SK-N-SH treated with all-trans-retinoic acid at 6 μM for 48 hours (cell line): ENCODE data around the gene MLLT1.

Experiments used
- ATAC-seq: fragments of 200-7000 bp; cut with Tn5 transposase; 3 replicates; pipeline ENCODE4 v1.9.1; 2020; ENCODE audit warnings: mild to moderate bottlenecking, moderate library complexity
- ARNTL ChIP-seq: fragments of 450-650 bp; formaldehyde crosslinking; IDR thresholded peaks from 2 replicates; pipeline ENCODE4 v1.5.0; 2020; ENCODE audit warnings: low read depth, mild to moderate bottlenecking, moderate library complexity, borderline replicate concordance
- BACH2 ChIP-seq: fragments of 250-450 bp; sonication (Bioruptor Pico); IDR thresholded peaks from 2 replicates; pipeline ENCODE4 v1.9.0; 2021; ENCODE audit warnings: mild to moderate bottlenecking, borderline replicate concordance
- CSDC2 ChIP-seq: fragments of 250-450 bp; sonication (Bioruptor Pico); IDR thresholded peaks from 2 replicates; pipeline ENCODE4 v1.5.0; 2020; ENCODE audit warnings: mild to moderate bottlenecking, moderate library complexity
- ESRRG ChIP-seq: fragments of 250-450 bp; sonication (Bioruptor Pico); IDR thresholded peaks from 2 replicates; pipeline ENCODE4 v1.6.1; 2021; ENCODE audit warnings: mild to moderate bottlenecking
- GLIS3 ChIP-seq: fragments of 250-450 bp; sonication (Bioruptor Pico); IDR thresholded peaks from 2 replicates; pipeline ENCODE4 v1.5.0; 2020; ENCODE audit warnings: mild to moderate bottlenecking, moderate library complexity
- OSR1 ChIP-seq: fragments of 250-450 bp; sonication (Bioruptor Pico); IDR thresholded peaks from 2 replicates; pipeline ENCODE4 v1.8.0; 2022; ENCODE audit warnings: moderate library complexity, mild to moderate bottlenecking, inconsistent platforms
- PPARA ChIP-seq: fragments of 250-450 bp; sonication (Bioruptor Pico); IDR thresholded peaks from 2 replicates; pipeline ENCODE4 v1.5.0; 2020; ENCODE audit warnings: mild to moderate bottlenecking, borderline replicate concordance
- RARB ChIP-seq: fragments of 250-450 bp; sonication (Bioruptor Pico); IDR thresholded peaks from 2 replicates; pipeline ENCODE4 v1.8.0; 2021; ENCODE audit warnings: mild to moderate bottlenecking, moderate library complexity
- SNAI2 ChIP-seq: fragments of 250-450 bp; sonication (Bioruptor Pico); IDR thresholded peaks from 2 replicates; pipeline ENCODE4 v1.5.0; 2020; ENCODE audit warnings: mild to moderate bottlenecking, moderate library complexity
- TOX ChIP-seq: fragments of 250-450 bp; sonication (Bioruptor Pico); IDR thresholded peaks from 2 replicates; pipeline ENCODE4 v1.8.0; 2021; ENCODE audit warnings: mild to moderate bottlenecking, moderate library complexity, borderline replicate concordance
- ZC3H10 ChIP-seq: fragments of 250-450 bp; sonication (Bioruptor Pico); IDR thresholded peaks from 2 replicates; pipeline ENCODE4 v1.5.1; 2021; ENCODE audit warnings: mild to moderate bottlenecking, moderate library complexity
- ZFP3 ChIP-seq: fragments of 250-450 bp; sonication (Bioruptor Pico); IDR thresholded peaks from 2 replicates; pipeline ENCODE4 v1.5.0; 2020; ENCODE audit warnings: mild to moderate bottlenecking, moderate library complexity
- ZNF70 ChIP-seq: fragments of 450-650 bp; formaldehyde crosslinking; IDR thresholded peaks from 2 replicates; pipeline ENCODE4 v1.5.0; 2020; ENCODE audit warnings: mild to moderate bottlenecking, moderate library complexity
- ZNF8 ChIP-seq: fragments of 450-650 bp; formaldehyde crosslinking; IDR thresholded peaks from 2 replicates; pipeline ENCODE4 v1.5.0; 2020; ENCODE audit warnings: mild to moderate bottlenecking, moderate library complexity
- TF ChIP-seq, protein P1 (sequence below): fragments of 250-450 bp; sonication (Bioruptor Pico); IDR thresholded peaks from 2 replicates; pipeline ENCODE4 v1.5.0; 2020; ENCODE audit warnings: mild to moderate bottlenecking, moderate library complexity
- TF ChIP-seq, protein P2 (sequence below): fragments of 250-450 bp; sonication (Bioruptor Pico); IDR thresholded peaks from 2 replicates; pipeline ENCODE4 v1.8.0; 2021; ENCODE audit warnings: low read depth, mild to moderate bottlenecking, moderate library complexity, borderline replicate concordance
- TF ChIP-seq, protein P3 (sequence below): fragments of 250-450 bp; sonication (Bioruptor Pico); IDR thresholded peaks from 2 replicates; pipeline ENCODE4 v1.5.1; 2021; ENCODE audit warnings: mild to moderate bottlenecking, moderate library complexity
- TF ChIP-seq, protein P4 (sequence below): fragments of 250-450 bp; sonication (Bioruptor Pico); IDR thresholded peaks from 2 replicates; pipeline ENCODE4 v1.5.1; 2020; ENCODE audit warnings: low read depth, mild to moderate bottlenecking, moderate library complexity
- TF ChIP-seq, protein P5 (sequence below): fragments of 250-450 bp; sonication (Bioruptor Pico); IDR thresholded peaks from 2 replicates; pipeline ENCODE4 v1.8.0; 2020; ENCODE audit warnings: mild to moderate bottlenecking, moderate library complexity, borderline replicate concordance

The MLLT1 gene

DNA sequence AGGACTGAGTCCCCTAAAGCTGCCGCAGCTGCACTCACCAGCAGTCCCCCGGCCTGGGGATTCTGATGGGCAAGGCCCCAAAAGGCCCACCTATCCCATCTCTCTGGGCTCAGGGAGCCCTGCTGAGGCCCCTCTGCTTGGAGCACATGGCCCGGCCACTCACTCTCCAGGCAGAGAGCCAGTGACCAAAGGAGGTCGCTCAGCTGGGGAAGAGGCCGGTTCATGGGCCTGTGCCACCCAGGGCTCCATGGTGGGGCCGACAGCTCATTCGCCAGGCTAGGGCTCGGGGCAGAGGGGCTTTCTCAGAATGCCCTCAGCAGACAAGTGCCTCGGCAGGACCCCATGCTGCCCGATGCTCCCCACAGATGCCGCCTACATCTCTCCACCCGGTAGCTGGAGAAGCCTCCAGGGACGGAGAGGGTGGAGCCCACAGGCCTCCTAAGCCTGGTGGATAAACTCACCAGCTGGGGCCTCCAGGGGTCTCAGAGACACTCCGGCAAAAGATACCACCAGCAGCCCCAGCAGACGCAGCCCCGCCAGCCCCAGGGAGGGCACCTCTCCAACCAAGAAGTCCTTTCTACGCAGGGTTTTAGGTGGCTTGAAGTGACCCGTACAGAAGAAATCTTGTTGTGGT lies 54.4 kb downstream of the MLLT1 start (continued):
- TF ChIP-seq, protein P1, sequence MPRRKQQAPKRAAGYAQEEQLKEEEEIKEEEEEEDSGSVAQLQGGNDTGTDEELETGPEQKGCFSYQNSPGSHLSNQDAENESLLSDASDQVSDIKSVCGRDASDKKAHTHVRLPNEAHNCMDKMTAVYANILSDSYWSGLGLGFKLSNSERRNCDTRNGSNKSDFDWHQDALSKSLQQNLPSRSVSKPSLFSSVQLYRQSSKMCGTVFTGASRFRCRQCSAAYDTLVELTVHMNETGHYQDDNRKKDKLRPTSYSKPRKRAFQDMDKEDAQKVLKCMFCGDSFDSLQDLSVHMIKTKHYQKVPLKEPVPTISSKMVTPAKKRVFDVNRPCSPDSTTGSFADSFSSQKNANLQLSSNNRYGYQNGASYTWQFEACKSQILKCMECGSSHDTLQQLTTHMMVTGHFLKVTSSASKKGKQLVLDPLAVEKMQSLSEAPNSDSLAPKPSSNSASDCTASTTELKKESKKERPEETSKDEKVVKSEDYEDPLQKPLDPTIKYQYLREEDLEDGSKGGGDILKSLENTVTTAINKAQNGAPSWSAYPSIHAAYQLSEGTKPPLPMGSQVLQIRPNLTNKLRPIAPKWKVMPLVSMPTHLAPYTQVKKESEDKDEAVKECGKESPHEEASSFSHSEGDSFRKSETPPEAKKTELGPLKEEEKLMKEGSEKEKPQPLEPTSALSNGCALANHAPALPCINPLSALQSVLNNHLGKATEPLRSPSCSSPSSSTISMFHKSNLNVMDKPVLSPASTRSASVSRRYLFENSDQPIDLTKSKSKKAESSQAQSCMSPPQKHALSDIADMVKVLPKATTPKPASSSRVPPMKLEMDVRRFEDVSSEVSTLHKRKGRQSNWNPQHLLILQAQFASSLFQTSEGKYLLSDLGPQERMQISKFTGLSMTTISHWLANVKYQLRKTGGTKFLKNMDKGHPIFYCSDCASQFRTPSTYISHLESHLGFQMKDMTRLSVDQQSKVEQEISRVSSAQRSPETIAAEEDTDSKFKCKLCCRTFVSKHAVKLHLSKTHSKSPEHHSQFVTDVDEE (CRISPR knock-in tag), result no peak

DNA sequence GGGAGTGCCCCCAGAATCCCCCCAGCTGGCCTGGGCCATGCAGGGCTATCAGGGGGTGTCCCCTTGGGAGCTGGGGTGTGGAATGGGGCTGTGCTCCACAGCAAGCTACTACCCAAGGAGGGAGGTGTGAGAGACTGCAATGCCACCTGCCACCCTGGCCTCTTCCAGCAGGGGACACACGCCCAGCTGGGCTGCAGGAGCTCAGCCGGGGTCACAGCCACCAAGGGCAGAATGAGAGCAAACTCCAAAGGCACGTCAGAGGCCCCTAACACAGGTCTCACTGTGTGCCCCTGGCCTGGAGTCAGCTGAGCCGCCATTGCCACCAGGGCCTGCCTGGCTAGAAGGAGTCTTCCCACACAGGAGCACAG lies 55.5 kb downstream of the MLLT1 start:
- no peak for TF ChIP-seq ZNF8 (CRISPR knock-in tag)
- no peak for TF ChIP-seq CSDC2
- TF ChIP-seq, protein P2, sequence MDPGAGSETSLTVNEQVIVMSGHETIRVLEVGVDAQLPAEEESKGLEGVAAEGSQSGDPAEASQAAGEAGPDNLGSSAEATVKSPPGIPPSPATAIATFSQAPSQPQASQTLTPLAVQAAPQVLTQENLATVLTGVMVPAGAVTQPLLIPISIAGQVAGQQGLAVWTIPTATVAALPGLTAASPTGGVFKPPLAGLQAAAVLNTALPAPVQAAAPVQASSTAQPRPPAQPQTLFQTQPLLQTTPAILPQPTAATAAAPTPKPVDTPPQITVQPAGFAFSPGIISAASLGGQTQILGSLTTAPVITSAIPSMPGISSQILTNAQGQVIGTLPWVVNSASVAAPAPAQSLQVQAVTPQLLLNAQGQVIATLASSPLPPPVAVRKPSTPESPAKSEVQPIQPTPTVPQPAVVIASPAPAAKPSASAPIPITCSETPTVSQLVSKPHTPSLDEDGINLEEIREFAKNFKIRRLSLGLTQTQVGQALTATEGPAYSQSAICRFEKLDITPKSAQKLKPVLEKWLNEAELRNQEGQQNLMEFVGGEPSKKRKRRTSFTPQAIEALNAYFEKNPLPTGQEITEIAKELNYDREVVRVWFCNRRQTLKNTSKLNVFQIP (CRISPR knock-in tag), result no peak
- TF ChIP-seq, protein P3, sequence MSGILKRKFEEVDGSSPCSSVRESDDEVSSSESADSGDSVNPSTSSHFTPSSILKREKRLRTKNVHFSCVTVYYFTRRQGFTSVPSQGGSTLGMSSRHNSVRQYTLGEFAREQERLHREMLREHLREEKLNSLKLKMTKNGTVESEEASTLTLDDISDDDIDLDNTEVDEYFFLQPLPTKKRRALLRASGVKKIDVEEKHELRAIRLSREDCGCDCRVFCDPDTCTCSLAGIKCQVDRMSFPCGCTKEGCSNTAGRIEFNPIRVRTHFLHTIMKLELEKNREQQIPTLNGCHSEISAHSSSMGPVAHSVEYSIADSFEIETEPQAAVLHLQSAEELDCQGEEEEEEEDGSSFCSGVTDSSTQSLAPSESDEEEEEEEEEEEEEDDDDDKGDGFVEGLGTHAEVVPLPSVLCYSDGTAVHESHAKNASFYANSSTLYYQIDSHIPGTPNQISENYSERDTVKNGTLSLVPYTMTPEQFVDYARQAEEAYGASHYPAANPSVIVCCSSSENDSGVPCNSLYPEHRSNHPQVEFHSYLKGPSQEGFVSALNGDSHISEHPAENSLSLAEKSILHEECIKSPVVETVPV (CRISPR knock-in tag), result no peak
- TF ChIP-seq TOX, result no peak
- no peak for TF ChIP-seq SNAI2
- no peak for TF ChIP-seq PPARA
- no peak for TF ChIP-seq ESRRG (CRISPR knock-in tag)
- no peak for ATAC-seq

DNA sequence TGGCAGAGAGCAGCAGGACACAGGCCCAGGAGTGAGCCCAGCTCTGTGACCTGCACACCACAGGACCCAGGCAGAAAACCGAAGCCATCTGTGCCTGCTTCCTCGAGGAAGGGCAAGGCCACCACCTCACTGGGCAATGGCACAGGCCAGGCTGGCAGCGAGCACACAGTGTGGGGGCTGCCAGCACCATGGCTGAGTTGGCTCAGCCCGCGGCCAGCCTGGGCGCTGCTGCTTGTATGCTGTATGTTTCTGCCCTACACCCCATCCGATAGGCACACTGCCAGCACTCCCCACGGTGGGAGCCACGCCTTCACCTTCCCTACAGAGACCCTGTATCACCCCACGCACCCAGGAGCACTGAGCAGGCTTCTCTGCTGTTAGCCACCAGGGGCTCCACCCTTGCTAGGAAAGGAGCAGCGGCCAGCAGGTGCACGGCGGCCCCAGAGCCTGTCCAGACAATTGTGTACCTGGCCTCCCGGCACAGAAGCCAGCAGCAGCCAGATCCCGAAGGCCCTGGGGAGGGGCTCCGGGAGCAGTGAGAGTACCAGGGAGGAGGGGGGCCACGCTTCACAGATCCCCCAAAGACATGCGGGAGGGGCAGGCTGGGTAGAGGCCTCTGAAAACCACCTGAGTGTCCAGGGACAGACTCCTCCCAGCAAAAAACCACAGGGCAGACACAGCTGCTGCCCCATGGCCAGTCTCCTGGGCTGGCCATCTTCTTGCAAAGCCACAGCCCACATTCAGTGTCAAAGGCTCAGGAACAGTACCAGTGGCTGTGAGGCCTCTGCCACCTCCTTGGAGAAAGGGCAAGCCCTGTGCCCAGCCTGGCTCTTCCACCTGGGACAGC lies 56.1 kb downstream of the MLLT1 start:
- TF ChIP-seq BACH2 (CRISPR knock-in tag) (no peak), RARB (CRISPR knock-in tag) (no peak), ZNF70 (no peak), TOX (no peak), ARNTL (CRISPR knock-in tag) (no peak), ZFP3 (CRISPR knock-in tag) (no peak), OSR1 (CRISPR knock-in tag) (no peak), ZC3H10 (CRISPR knock-in tag) (no peak), GLIS3 (CRISPR knock-in tag) (no peak)
- TF ChIP-seq, protein P4, sequence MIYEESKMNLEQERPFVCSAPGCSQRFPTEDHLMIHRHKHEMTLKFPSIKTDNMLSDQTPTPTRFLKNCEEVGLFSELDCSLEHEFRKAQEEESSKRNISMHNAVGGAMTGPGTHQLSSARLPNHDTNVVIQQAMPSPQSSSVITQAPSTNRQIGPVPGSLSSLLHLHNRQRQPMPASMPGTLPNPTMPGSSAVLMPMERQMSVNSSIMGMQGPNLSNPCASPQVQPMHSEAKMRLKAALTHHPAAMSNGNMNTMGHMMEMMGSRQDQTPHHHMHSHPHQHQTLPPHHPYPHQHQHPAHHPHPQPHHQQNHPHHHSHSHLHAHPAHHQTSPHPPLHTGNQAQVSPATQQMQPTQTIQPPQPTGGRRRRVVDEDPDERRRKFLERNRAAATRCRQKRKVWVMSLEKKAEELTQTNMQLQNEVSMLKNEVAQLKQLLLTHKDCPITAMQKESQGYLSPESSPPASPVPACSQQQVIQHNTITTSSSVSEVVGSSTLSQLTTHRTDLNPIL (CRISPR knock-in tag), result no peak
- TF ChIP-seq, protein P5, sequence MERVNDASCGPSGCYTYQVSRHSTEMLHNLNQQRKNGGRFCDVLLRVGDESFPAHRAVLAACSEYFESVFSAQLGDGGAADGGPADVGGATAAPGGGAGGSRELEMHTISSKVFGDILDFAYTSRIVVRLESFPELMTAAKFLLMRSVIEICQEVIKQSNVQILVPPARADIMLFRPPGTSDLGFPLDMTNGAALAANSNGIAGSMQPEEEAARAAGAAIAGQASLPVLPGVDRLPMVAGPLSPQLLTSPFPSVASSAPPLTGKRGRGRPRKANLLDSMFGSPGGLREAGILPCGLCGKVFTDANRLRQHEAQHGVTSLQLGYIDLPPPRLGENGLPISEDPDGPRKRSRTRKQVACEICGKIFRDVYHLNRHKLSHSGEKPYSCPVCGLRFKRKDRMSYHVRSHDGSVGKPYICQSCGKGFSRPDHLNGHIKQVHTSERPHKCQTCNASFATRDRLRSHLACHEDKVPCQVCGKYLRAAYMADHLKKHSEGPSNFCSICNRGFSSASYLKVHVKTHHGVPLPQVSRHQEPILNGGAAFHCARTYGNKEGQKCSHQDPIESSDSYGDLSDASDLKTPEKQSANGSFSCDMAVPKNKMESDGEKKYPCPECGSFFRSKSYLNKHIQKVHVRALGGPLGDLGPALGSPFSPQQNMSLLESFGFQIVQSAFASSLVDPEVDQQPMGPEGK (CRISPR knock-in tag), result no peak
- no peak for ATAC-seq

DNA sequence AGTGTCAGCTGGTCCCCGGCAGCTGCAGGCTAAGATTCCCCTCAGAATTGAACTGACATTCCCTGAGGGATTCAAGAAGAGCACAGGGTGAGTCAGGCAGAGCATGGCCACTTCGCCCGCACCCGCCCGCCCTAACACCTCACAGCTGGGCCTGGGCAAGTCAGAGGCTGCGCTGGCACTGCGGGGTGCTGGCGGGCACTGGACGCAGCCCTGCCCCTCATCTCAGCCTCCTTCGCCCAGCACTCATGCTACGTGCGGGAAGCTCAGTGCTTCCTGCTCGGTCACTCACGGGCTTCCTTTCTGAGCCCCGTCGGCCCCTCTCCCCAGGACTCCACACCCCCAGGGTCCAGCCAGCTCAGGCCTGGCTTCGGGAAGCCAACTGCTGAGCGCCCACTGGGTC lies 56.9 kb downstream of the MLLT1 start:
- TF ChIP-seq CSDC2, result no peak
- no peak for TF ChIP-seq ZNF8 (CRISPR knock-in tag)
- TF ChIP-seq, protein P4 (CRISPR knock-in tag), result no peak
- TF ChIP-seq, protein P1 (CRISPR knock-in tag), result no peak
- no peak for TF ChIP-seq ARNTL (CRISPR knock-in tag)
- no peak for TF ChIP-seq PPARA
- ATAC-seq, result no peak
